Tongue (tissue), 2 donors: ENCODE results near the gene ACAA1. TPM values are rescaled to one million over a fixed set of nuclear protein-coding genes. Genes with fewer than 3 reads are reported as not detected.
"Not testable (repeated sequence)": the region's sequence is repeated elsewhere in the genome, so short reads cannot be mapped to it uniquely, and the experiment has no call there.

ENCODE experiments used
- DNase-seq: peaks from one replicate; pipeline ENCODE4 v3.0.0-alpha.2; 2015
- total RNA-seq: library from RNA; depleted of rRNA; stranded (reverse); fragments of >200 nt; gene quantifications from one replicate; pipeline ENCODE4 v1.2.3, GENCODE V29; 2014

The ACAA1 gene
- total RNA-seq, result 42.0 TPM

- peak; percentile 100 for DNase-seq
Measured at GRCh38 chr3:38136777-38137614, at the start of gene ACAA1. ACAA1 (minus strand) TSS chr3:38137127; CDS start chr3:38137035, 92 bp downstream.

DNA sequence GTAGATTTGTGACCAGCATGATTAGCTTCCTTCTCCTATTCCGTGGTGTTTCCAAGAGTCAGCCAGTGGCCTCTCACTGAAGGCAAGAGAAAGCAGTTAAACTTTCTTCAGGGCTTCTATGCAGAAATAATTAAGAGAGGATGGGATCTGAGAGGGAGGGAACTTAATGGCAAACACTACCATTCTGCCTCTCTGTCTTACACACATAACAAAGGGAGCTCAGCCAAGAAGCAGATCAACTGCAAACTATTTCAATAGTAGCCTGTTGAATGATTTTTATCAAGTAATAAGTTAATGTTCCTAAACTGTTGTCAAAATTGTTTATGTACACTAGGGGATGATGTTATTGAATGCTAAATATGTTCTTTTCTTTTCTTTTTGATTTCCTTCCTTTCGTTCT is 40.3 kb upstream of the ACAA1 start:
- no peak for DNase-seq

GRCh38 chr3:38173834-38174418 is 37.0 kb upstream of the ACAA1 start:
- DNase-seq, result no peak

DNA sequence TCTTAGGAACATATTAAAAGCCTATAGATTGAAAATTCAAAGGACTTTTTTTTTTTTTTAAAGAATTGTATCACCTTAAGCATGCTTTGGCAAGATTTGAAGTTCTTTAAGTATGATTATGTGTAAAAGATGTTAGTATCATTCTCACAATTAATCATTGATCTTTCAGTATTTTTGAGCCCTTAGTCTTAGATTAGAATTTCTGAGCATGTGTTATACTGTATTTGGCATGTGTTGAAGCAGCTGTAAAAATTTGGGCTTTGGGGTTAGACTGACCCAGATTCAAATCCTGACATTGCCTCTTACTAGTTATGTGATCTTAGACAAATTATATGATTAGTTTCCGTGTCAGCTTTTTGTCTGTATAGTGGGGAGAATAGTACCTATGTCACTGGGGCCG is 34.7 kb upstream of the ACAA1 start:
- DNase-seq, result no peak

DNA sequence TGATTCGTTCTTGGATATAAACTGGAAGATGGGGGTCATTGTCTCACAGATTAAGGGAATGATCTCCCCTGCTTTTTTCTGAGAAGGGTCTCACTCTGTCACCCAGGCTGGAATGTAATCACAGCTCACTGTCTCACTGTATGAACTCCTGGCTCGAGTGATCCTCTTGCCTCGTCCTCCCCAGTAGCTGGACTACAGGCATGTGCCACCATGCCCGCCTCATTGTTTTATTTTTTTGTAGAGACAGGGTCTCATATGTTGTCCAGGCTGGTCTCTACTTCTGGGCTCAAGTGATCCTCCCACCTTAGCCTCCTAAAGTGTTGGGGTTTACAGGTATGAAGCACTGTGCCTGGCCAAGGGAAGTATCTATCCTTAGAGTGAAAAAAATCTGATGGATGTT is 33.8 kb upstream of the ACAA1 start:
- no peak for DNase-seq

GRCh38 chr3:38169027-38169317 is 32.0 kb upstream of the ACAA1 start:
- no peak for DNase-seq

- no peak for DNase-seq
Measured at GRCh38 chr3:38168151-38169026, 31.5 kb upstream of the ACAA1 start.

DNA sequence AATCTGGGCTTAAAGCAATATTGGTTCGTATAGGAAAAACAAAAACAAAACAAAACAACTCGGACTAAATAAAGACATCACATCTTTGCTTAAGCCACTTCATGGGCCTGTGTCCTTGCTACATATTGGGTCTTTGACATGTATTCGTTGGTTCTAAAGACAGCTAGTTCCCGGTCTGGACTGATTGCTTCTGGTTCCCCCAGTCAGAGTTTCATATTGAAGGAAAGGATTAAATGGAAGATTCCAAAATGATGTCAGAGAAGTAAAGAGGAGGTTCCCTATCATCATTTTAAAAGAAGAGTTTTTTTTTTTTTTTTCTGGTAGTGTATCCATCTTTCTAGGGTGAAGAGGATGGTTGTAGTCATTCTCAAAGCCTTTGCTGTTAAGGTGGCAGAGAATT is 30.7 kb upstream of the ACAA1 start:
- DNase-seq, result no peak

GRCh38 chr3:38165722-38166387 is 28.9 kb upstream of the ACAA1 start:
- DNase-seq, result peak; percentile 45

DNA sequence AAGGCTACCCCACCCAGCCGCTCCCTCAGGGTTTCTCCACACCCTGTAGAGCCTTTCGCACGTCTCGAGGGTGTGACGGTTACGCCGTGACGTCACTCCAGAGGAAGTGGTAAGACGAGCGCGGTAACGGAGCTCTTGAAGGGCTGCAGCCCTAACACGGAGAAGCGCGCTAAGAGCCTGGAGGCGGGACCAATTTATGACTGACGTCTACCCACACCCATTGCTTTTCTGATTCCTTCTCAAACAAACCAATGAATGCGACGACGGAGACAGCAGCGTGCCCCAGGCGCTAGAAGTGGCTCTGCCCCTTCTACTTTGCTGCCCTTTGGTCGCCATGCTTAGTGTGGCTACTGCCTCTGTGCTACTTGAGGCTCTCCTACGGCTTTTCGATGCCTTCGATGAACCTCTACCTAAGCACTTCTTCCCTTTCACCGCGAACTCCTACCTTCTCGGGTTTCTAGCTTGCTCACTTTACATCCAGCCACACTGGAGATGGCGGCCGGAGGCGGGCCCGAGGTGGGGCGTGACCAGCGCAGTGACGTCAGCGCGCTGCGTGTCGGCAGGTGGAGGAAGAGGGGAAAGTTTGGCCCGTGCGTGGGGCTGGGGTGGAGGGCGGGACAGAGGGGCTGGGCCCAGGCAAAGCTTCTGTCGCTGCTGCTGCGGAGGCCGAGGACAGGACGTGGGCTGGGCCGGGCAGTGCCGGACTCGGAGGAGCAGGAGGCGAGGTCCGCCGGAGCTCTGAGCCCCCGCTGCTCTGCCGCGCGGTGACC is 28.2 kb upstream of the ACAA1 start, which contains the start of gene OXSR1:
Gene OXSR1 (plus strand): TSS at position 586 of the 770 bp plus-strand sequence. CDS start 340 bp downstream, outside the sequence.
- peak; percentile 100 for DNase-seq

DNA sequence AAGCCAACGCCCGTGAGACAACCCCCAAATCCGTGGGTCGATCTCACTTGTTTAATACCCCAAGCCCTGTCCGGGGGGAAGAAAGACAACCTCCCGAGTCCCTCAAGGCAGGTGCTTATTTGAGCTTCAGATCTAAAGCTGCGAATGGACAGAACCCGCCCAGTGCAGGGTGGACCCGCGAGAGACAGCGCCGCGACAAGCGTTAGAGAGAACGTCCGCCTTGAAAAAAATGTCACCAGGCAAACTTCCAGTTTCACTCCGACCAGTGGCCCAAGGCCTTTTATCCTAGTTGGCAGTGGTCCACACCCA is 27.7 kb upstream of the ACAA1 start:
- no peak for DNase-seq

DNA sequence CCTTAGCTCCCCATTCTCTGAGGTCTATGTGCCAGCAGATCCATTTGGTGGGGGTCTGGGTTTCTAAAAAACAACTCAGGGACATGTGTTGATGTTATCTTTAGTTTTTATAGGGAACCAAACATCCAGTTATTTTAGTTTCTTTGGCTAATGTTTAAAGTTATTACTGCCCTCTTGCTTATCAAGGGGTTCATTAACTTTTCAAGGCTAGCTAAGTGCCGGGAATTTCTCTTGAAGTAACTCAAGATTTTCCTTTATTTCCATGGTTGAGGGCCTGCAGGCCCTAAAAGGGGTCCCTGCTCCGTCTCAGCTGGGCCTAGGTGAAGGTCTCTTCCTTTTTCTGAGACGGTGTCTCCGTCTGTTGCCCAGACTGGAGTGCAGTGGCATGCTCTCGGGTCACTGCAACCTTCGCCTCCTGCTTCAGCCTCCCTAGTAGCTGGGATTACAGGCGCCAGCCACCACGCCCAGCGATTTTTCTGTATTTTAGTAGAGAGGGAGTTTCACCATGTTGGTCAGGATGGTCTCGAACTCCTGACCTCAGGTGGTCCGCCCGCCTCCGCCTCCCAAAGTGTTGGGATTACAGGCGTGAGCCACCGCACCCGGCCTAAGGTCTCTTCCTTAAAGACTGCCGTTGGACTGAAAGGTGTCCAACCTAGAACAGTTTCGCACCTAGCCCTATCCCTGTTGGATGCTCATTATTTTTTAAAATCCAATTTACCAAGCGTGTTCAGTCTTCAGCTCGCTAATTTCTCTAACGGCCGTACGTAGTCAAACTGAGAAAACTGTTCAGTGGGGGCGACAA is 27.1 kb upstream of the ACAA1 start:
- no peak for DNase-seq

DNA sequence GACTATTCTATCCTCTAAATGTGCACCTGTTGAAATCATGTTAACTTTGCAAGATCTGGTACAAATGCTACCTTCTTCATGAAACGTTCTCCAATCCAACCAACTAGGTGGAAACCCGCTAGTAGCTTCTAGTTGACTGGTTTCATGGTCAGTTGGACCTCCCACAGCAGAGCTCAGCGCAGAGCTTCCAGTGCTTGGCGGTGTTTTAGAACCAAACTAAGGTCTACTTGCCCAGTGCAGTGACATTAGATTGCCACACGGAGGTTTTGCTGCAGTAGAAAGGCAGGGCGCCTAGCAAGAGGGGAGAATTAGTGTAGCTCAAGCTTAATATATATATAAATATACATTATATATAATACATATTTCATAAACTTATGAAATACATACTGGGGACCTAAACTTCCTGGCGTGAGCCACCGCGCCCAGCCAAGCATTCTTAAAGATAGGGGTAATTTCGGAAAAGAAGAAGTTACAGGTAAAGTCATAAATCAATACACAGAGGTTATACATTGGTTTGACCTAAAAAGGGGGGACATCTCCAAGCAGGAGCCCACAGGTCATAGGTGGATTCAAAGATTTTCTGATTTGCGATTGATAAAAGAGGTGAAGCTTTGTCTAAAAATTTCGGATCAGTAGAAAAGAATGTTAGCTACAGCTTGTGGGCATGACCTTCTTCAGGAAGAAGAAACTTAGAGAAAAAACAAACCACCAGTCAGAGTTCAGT is 26.4 kb upstream of the ACAA1 start:
- no peak for DNase-seq

- not testable (repeated sequence) for DNase-seq
Measured at GRCh38 chr3:38160704-38161103, 23.8 kb upstream of the ACAA1 start.

DNA sequence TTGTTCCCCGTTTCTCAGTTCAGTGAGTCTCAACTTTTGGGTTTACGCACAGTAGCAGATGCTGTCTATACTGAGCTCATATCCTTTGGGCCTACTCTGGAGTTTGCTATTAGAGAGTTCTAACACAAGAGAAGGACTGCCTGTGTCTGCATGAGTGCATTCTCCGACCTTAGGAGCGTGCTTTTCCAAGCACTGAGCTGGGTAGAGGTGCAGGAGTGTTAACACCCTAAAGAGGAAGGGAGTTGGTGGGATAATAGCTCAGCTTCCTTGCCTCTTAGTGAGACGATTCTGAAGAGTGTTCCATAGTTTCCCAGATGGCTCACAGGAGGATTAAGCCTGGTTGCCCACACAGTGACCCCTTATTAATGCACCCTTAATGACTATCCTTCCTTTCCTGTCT is 21.5 kb upstream of the ACAA1 start:
- DNase-seq, result no peak

GRCh38 chr3:38157595-38157994 is 20.7 kb upstream of the ACAA1 start:
- peak; percentile 66 for DNase-seq

DNA sequence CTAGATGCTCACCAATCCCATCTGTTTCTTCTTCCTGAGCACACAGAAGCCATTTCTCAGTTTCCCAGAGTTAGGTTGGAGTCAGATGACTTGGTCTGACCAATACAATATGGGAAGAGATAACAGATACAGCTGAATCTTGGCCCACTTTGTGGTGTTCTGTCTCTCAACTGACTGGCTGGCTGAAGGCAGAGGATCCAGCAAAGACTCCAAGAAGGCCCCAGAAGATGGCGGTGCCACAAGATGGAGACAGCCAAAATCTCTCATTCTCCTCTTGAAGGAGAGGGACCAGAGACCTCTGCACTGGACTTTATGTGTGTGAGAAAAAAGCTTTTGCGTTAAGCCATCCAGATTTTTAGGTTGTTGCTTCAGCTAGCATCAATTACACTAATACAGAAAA is 20.2 kb upstream of the ACAA1 start:
- DNase-seq, result no peak

- no peak for DNase-seq
Measured at GRCh38 chr3:38155825-38156224, 18.9 kb upstream of the ACAA1 start.

- no peak for DNase-seq
Measured at GRCh38 chr3:38154625-38155255, 17.8 kb upstream of the ACAA1 start.

- peak; percentile 37 for DNase-seq
Measured at GRCh38 chr3:38154033-38154494, 17.1 kb upstream of the ACAA1 start.
